Endometrial microvascular endothelial cells (primary cell): ENCODE measurements around the gene TECPR2. TPM values are rescaled to one million over a fixed set of nuclear protein-coding genes. Genes with fewer than 3 reads are reported as not detected.
"Not testable (repeated sequence)": the region's sequence is repeated elsewhere in the genome, so short reads cannot be mapped to it uniquely, and the experiment has no call there.

Experiments
- in situ Hi-C: cut with HindIII; loops from 2 replicates; pipeline ENCODE4 v1.10.0; 2017; ENCODE audit warnings: low sequenced_read_pairs, low pct_unique_long_range_greater_than_20kb; ENCODE audit errors: inconsistent ontology term
- total RNA-seq: library from RNA; depleted of rRNA; stranded (reverse); fragments of >200 nt; gene quantifications from one replicate; pipeline ENCODE4 v1.2.3, GENCODE V29; 2015; ENCODE audit errors: inconsistent ontology term

Gene TECPR2
- total RNA-seq, 1 donor from 2014 or later, result 8.9 TPM

GRCh38 chr14:102509746-102510615, 147.2 kb downstream of the TECPR2 start, which contains the start of gene ANKRD9:
Gene ANKRD9, minus strand, starts transcription at chr14:102509776. Its CDS starts 1,887 bp downstream, at chr14:102507889.
- in situ Hi-C loops, result loop anchor here (10.0 kb wide), 1 partner anchor 65 kb away; no protein-coding TSS in a partner anchor

- in situ Hi-C loops, result no loop called here
Observed at GRCh38 chr14:102510616-102511520, 148.1 kb downstream of the TECPR2 start.

- in situ Hi-C loops, result no loop called here
Observed at GRCh38 chr14:102511538-102511937, 148.8 kb downstream of the TECPR2 start.

GRCh38 chr14:102512793-102513300, 150.1 kb downstream of the TECPR2 start:
- in situ Hi-C loops, result no loop called here

- in situ Hi-C loops, result no loop called here
Observed at GRCh38 chr14:102513899-102514772, 151.4 kb downstream of the TECPR2 start.

GRCh38 chr14:102514987-102515733, 152.4 kb downstream of the TECPR2 start:
- in situ Hi-C loops, result no loop called here

- in situ Hi-C loops, result no loop called here
Observed at GRCh38 chr14:102516531-102517391, 154.0 kb downstream of the TECPR2 start.

- in situ Hi-C loops, result no loop called here
Observed at GRCh38 chr14:102517392-102518062, 154.8 kb downstream of the TECPR2 start.

- in situ Hi-C loops, result no loop called here
Observed at GRCh38 chr14:102518063-102518648, 155.4 kb downstream of the TECPR2 start.

GRCh38 chr14:102519709-102520108, 157.0 kb downstream of the TECPR2 start:
- in situ Hi-C loops, result not testable (repeated sequence)

GRCh38 chr14:102523200-102523568, 160.4 kb downstream of the TECPR2 start:
- in situ Hi-C loops, result no loop called here

GRCh38 chr14:102523569-102524450, 161.1 kb downstream of the TECPR2 start:
- in situ Hi-C loops, result no loop called here

- in situ Hi-C loops, result no loop called here
Observed at GRCh38 chr14:102524451-102525218, 161.9 kb downstream of the TECPR2 start.

GRCh38 chr14:102525219-102525928, 162.6 kb downstream of the TECPR2 start:
- in situ Hi-C loops, result no loop called here
